Stomach (tissue), 4 donors: ENCODE results near the gene IFNGR2.

ENCODE experiments used
- EP300 ChIP-seq: sonication (generic); formaldehyde crosslinking; IDR thresholded peaks from one replicate; pipeline ENCODE4 v1.6.1; 2017; ENCODE audit warnings: antibody characterized with exemption
- TF ChIP-seq, protein P1 (sequence below), 7 experiments: fragments of 450-650 bp in 4 of 7; fragments of 200-600 bp in 3 of 7; sonication (generic) in 3 of 7; IDR thresholded peaks; one replicate each; pipeline ENCODE4 v1.5.1; 2016 to 2019; ENCODE audit warnings: antibody characterized with exemption in 7 of 7, control low read depth in 2 of 7, mild to moderate bottlenecking in 1 of 7

GRCh38 chr21:33480481-33481103 is 77.4 kb downstream of the IFNGR2 start:
- TF ChIP-seq, protein P1, sequence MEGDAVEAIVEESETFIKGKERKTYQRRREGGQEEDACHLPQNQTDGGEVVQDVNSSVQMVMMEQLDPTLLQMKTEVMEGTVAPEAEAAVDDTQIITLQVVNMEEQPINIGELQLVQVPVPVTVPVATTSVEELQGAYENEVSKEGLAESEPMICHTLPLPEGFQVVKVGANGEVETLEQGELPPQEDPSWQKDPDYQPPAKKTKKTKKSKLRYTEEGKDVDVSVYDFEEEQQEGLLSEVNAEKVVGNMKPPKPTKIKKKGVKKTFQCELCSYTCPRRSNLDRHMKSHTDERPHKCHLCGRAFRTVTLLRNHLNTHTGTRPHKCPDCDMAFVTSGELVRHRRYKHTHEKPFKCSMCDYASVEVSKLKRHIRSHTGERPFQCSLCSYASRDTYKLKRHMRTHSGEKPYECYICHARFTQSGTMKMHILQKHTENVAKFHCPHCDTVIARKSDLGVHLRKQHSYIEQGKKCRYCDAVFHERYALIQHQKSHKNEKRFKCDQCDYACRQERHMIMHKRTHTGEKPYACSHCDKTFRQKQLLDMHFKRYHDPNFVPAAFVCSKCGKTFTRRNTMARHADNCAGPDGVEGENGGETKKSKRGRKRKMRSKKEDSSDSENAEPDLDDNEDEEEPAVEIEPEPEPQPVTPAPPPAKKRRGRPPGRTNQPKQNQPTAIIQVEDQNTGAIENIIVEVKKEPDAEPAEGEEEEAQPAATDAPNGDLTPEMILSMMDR (IDR thresholded peaks at IDR 0.05) = no peak
- no peak for TF ChIP-seq EP300
